Spleen (tissue), 11 donors: ENCODE data around the gene PYHIN1. TPM values are rescaled to one million over a fixed set of nuclear protein-coding genes. Genes with fewer than 3 reads are reported as not detected.
"Not testable (repeated sequence)": the region's sequence is repeated elsewhere in the genome, so short reads cannot be mapped to it uniquely, and the experiment has no call there.

Source experiments
- DNase-seq: peaks from one replicate; pipeline ENCODE4 v3.0.0-alpha.2; 2020
- H3K27ac ChIP-seq, 8 donors: fragments of 200-600 bp; sonication (generic) in 7 of 8; 1 replicate in 4 of 8; 2 replicates in 4 of 8; pipeline versions ENCODE4 v1.5.0 to v1.8.0; 2016 to 2021; ENCODE audit warnings: inconsistent platforms in 4 of 8, mild to moderate bottlenecking in 4 of 8, moderate library complexity in 1 of 8
- H3K27me3 ChIP-seq, 7 donors: fragments of 200-600 bp; sonication (generic) in 6 of 7; replicated peaks in 1 of 7; 1 replicate in 4 of 7; 2 replicates in 3 of 7; pipeline versions ENCODE4 v1.5.0 to v1.8.0; 2016 to 2021; ENCODE audit warnings: inconsistent platforms in 3 of 7, mild to moderate bottlenecking in 1 of 7
- H3K36me3 ChIP-seq, 6 donors: fragments of 200-600 bp; sonication (generic) in 5 of 6; 1 replicate in 4 of 6; 2 replicates in 2 of 6; pipeline versions ENCODE4 v1.5.0 to v1.8.0; 2016 to 2021; ENCODE audit warnings: inconsistent platforms in 2 of 6
- H3K4me1 ChIP-seq, 6 donors: fragments of 200-600 bp; sonication (generic) in 5 of 6; 1 replicate in 3 of 6; 2 replicates in 3 of 6; pipeline versions ENCODE4 v1.5.0 to v1.8.0; 2016 to 2021; ENCODE audit warnings: inconsistent platforms in 3 of 6
- H3K4me3 ChIP-seq, 8 donors: fragments of 200-600 bp; sonication (generic) in 7 of 8; 1 replicate in 4 of 8; 2 replicates in 4 of 8; pipeline versions ENCODE4 v1.5.0 to v1.8.0; 2016 to 2021; ENCODE audit warnings: inconsistent platforms in 4 of 8, mild to moderate bottlenecking in 4 of 8, moderate library complexity in 2 of 8
- H3K9me3 ChIP-seq, 8 donors: fragments of 200-600 bp; sonication (generic) in 7 of 8; 1 replicate in 4 of 8; 2 replicates in 4 of 8; pipeline versions ENCODE4 v1.5.0 to v1.8.0; 2016 to 2021; ENCODE audit warnings: inconsistent platforms in 4 of 8
- CTCF ChIP-seq, 11 experiments: fragments of 200-600 bp in 7 of 11; fragments of 450-650 bp in 4 of 11; sonication (generic) in 4 of 11; IDR thresholded peaks in 8 of 11; conservative IDR thresholded peaks in 3 of 11; 1 replicate in 7 of 11; 2 replicates in 4 of 11; pipeline versions ENCODE4 v1.4.0 to v1.8.0; 2016 to 2021; ENCODE audit warnings: antibody characterized with exemption in 11 of 11, inconsistent platforms in 4 of 11, mild to moderate bottlenecking in 1 of 11
- POLR2A ChIP-seq, 3 donors: fragments of 450-650 bp; IDR thresholded peaks; one replicate each; pipeline ENCODE4 v1.5.1; 2017; ENCODE audit warnings: antibody characterized with exemption in 3 of 3, mild to moderate bottlenecking in 1 of 3
- POLR2AphosphoS5 ChIP-seq, 3 donors: sonication (generic); formaldehyde crosslinking; IDR thresholded peaks; one replicate each; pipeline ENCODE4 v1.5.1; 2017; ENCODE audit warnings: antibody characterized with exemption in 3 of 3
- WGBS, 5 donors: extraction: QIAGEN DNeasy Blood & Tissue Kit in 3 of 5; methylation state at CpG; one replicate each; pipeline versions ENCODE4 v1.1.5 to v1.1.7; 2013 to 2018; 5-methylcytosine and 5-hydroxymethylcytosine counted together
- intact Hi-C: fragments of 100-400 bp; cut with DNase I; formaldehyde crosslinking; loops from one replicate; pipeline ENCODE4 v1.15.0; 2023; ENCODE audit warnings: low total_unique reads
- polyA plus RNA-seq, 3 donors: library from polyadenylated mRNA; stranded (reverse); fragments of 200-250 nt; gene quantifications; one replicate each; pipeline ENCODE4 v1.2.1, GENCODE V29; 2013
- total RNA-seq, 7 donors: library from RNA; depleted of rRNA in 3 of 7; stranded (reverse); fragments of >200 nt in 3 of 7; fragmentation: NEBNext Ultra II Directional in 4 of 7; extraction: Animal tissue kit (Norgen Biotek cat#: 25700) in 4 of 7; gene quantifications; one replicate each; pipeline versions ENCODE4 v1.1.0 to v1.2.1, GENCODE V29; 2016 to 2021
- donor health status: healthy with polysubstance abuse.
- donor health status: DM: no; HTN: no; CAD: no; lungs with moderate emphysema.
- donor health status: DM: no; HTN: no; CAD: no.
- donor health status: Bipolar disorder and iron deficiency.
- donor health status: healthy.
- donor health status: DM: no; HTN: no; CAD: no.
- donor health status: DM: yes; HTN: yes; CAD: no.

PYHIN1 gene
- total and polyA plus RNA-seq, 10 donors: 3.5 to 48.2 (median 21.2) TPM

- no peak for TF ChIP-seq POLR2A (IDR thresholded peaks at IDR 0.05)
- peak in 1 of 3 donors; percentile 17 for TF ChIP-seq POLR2AphosphoS5 (IDR thresholded peaks at IDR 0.05)
- no peak overlapping the region for H3K4me3 ChIP-seq
- intact Hi-C loops: no loop called here
- no peaks in the 10 kb centered on the region for H3K36me3 ChIP-seq
- 31 to 41% (median 38%) methylated on average over 6 of the region's 6 CpGs for WGBS, 5 donors
- H3K4me1 ChIP-seq: peaks cover 15 to 71% (median 50%) of the 10 kb centered on the region in 6 donors
- peak overlapping the region in 7 of 8 donors; percentile 29 to 96 (median 57) for H3K27ac ChIP-seq
- no peaks in the 10 kb centered on the region for H3K9me3 ChIP-seq
- H3K27me3 ChIP-seq: no peaks in the 10 kb centered on the region
- peak; percentile 81 for DNase-seq
Measured at GRCh38 chr1:159005676-159006075, 74.3 kb downstream of the PYHIN1 start.

- intact Hi-C loops, H3K4me3 ChIP-seq, H3K36me3 ChIP-seq, DNase-seq, H3K9me3 ChIP-seq, H3K27me3 ChIP-seq: not testable (repeated sequence)
- Histone ChIP-seq H3K4me1 (peaks cover 15 to 65% (median 47%) of the 10 kb centered on the region in 6 donors), H3K27ac (peak overlapping the region in 6 of 8 donors; percentile 29 to 96 (median 58))
- 86 to 92% (median 91%) methylated on average over 11 of the region's 11 CpGs for WGBS, 5 donors
Measured at GRCh38 chr1:159006210-159006807, 75.0 kb downstream of the PYHIN1 start.

GRCh38 chr1:159007726-159008125 lies 76.4 kb downstream of the PYHIN1 start:
- Histone ChIP-seq H3K9me3 (no peaks in the 10 kb centered on the region), H3K27ac (peak overlapping the region in 7 of 8 donors; percentile 93 to 96 (median 95)), H3K4me1 (peaks cover 15 to 65% (median 45%) of the 10 kb centered on the region in 6 donors), H3K27me3 (no peaks in the 10 kb centered on the region), H3K4me3 (no peak overlapping the region), H3K36me3 (no peaks in the 10 kb centered on the region)
- DNase-seq: no peak
- TF ChIP-seq POLR2A (IDR thresholded peaks at IDR 0.05): no peak
- TF ChIP-seq POLR2AphosphoS5 (IDR thresholded peaks at IDR 0.05): no peak
- TF ChIP-seq CTCF (IDR thresholded peaks at IDR 0.05 in 8 of 11, conservative IDR thresholded peaks at IDR 0.05 in 3 of 11): no peak
- intact Hi-C loops: no loop called here

GRCh38 chr1:159008744-159009188 lies 77.4 kb downstream of the PYHIN1 start:
- WGBS, 5 donors: 6 to 13% (median 8%) methylated on average over 4 of the region's 4 CpGs
- H3K4me3 ChIP-seq: peak overlapping the region in 6 of 8 donors; percentile 60 to 83 (median 66)
- intact Hi-C loops: no loop called here

More at GRCh38 chr1:159008744-159009188, 77.4 kb downstream of the PYHIN1 start:
- Histone ChIP-seq H3K27ac (peak overlapping the region; percentile 90 to 96 (median 94)), H3K36me3 (peaks cover 0 to 5% (median 0%) of the 10 kb centered on the region in 6 donors), H3K27me3 (no peaks in the 10 kb centered on the region), H3K9me3 (no peaks in the 10 kb centered on the region), H3K4me1 (peaks cover 22 to 76% (median 54%) of the 10 kb centered on the region in 6 donors)
- DNase-seq: peak; percentile 76
- no peak for TF ChIP-seq CTCF (IDR thresholded peaks at IDR 0.05 in 8 of 11, conservative IDR thresholded peaks at IDR 0.05 in 3 of 11)
- peak in 1 of 3 donors; percentile 92 for TF ChIP-seq POLR2AphosphoS5 (IDR thresholded peaks at IDR 0.05)
- TF ChIP-seq POLR2A (IDR thresholded peaks at IDR 0.05): peak in 2 of 3 donors; percentile 28 to 65
